Testis (tissue), 3 donors: ENCODE measurements around the gene TRABD2B. TPM values are rescaled to one million over a fixed set of nuclear protein-coding genes. Genes with fewer than 3 reads are reported as not detected.

Experiments
- DNase-seq: peaks from one replicate; pipeline ENCODE4 v3.0.0-alpha.2; 2019
- H3K27ac ChIP-seq, 2 donors: fragments of 200-600 bp; sonication (generic); one replicate each; pipeline ENCODE4 v1.5.1; 2019
- H3K27me3 ChIP-seq: fragments of 200-600 bp; sonication (generic); one replicate; pipeline ENCODE4 v1.5.1; 2019
- H3K36me3 ChIP-seq: fragments of 200-600 bp; sonication (generic); one replicate; pipeline ENCODE4 v1.5.1; 2017; ENCODE audit warnings: low read depth; ENCODE audit errors: missing control alignments
- H3K4me1 ChIP-seq: fragments of 200-600 bp; sonication (generic); one replicate; pipeline ENCODE4 v1.5.1; 2019
- H3K4me3 ChIP-seq, 2 donors: fragments of 200-600 bp; sonication (generic); one replicate each; pipeline ENCODE4 v1.5.1; 2017 to 2019
- H3K9me3 ChIP-seq: fragments of 200-600 bp; sonication (generic); one replicate; pipeline ENCODE4 v1.5.1; 2017
- POLR2A ChIP-seq: fragments of 450-650 bp; IDR thresholded peaks from one replicate; pipeline ENCODE4 v1.6.1; 2017; ENCODE audit warnings: antibody characterized with exemption, mild to moderate bottlenecking, moderate library complexity
- WGBS, 2 donors: methylation state at CpG; one replicate each; pipeline ENCODE4 v1.1.5; 2018; 5-methylcytosine and 5-hydroxymethylcytosine counted together
- intact Hi-C: fragments of 100-400 bp; cut with DNase I; formaldehyde crosslinking; loops from one replicate; pipeline ENCODE4 v1.15.1; 2023; ENCODE audit warnings: low total_unique reads
- polyA plus RNA-seq: library from polyadenylated mRNA; stranded (reverse); fragments of 350-450 nt; fragmentation: Illumina TruSeq; extraction: RNeasy Lipid Tissue Mini Kit (QIAGEN cat#74804); gene quantifications from one replicate; pipeline ENCODE4 v1.2.3, GENCODE V29; 2014; ENCODE audit warnings: low read depth, low replicate concordance; ENCODE audit not compliant: insufficient read depth
- total RNA-seq, 2 donors: library from RNA; depleted of rRNA; stranded (reverse); fragments of >200 nt; gene quantifications; one replicate each; pipeline ENCODE4 v1.2.3, GENCODE V29; 2016
- TF ChIP-seq, protein P1 (sequence below), 3 experiments: fragments of 450-650 bp in 2 of 3; fragments of 200-600 bp in 1 of 3; sonication (generic) in 1 of 3; IDR thresholded peaks; one replicate each; pipeline ENCODE4 v1.5.1; 2016 to 2019; ENCODE audit warnings: antibody characterized with exemption in 3 of 3, mild to moderate bottlenecking in 2 of 3, moderate library complexity in 1 of 3

The TRABD2B gene
- total and polyA plus RNA-seq, 3 donors from 2014 or later: 1.9 to 2.7 (median 2.0) TPM

- TF ChIP-seq, protein P1, sequence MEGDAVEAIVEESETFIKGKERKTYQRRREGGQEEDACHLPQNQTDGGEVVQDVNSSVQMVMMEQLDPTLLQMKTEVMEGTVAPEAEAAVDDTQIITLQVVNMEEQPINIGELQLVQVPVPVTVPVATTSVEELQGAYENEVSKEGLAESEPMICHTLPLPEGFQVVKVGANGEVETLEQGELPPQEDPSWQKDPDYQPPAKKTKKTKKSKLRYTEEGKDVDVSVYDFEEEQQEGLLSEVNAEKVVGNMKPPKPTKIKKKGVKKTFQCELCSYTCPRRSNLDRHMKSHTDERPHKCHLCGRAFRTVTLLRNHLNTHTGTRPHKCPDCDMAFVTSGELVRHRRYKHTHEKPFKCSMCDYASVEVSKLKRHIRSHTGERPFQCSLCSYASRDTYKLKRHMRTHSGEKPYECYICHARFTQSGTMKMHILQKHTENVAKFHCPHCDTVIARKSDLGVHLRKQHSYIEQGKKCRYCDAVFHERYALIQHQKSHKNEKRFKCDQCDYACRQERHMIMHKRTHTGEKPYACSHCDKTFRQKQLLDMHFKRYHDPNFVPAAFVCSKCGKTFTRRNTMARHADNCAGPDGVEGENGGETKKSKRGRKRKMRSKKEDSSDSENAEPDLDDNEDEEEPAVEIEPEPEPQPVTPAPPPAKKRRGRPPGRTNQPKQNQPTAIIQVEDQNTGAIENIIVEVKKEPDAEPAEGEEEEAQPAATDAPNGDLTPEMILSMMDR (IDR thresholded peaks at IDR 0.05): no peak
- TF ChIP-seq POLR2A: no peak
- WGBS, 2 donors: 46 to 50% methylated on average over 2 of the region's 2 CpGs
- H3K36me3 ChIP-seq: no peaks in the 10 kb centered on the region
- intact Hi-C loops: no loop called here
- no peaks in the 10 kb centered on the region for H3K9me3 ChIP-seq
- no peak overlapping the region for H3K27ac ChIP-seq
- no peak overlapping the region for H3K4me3 ChIP-seq
- H3K4me1 ChIP-seq: peaks cover 7% of the 10 kb centered on the region
- DNase-seq: no peak
- H3K27me3 ChIP-seq: no peaks in the 10 kb centered on the region
These were observed 70.7 kb downstream of the TRABD2B start for GRCh38 chr1:47926461-47926999.

DNA sequence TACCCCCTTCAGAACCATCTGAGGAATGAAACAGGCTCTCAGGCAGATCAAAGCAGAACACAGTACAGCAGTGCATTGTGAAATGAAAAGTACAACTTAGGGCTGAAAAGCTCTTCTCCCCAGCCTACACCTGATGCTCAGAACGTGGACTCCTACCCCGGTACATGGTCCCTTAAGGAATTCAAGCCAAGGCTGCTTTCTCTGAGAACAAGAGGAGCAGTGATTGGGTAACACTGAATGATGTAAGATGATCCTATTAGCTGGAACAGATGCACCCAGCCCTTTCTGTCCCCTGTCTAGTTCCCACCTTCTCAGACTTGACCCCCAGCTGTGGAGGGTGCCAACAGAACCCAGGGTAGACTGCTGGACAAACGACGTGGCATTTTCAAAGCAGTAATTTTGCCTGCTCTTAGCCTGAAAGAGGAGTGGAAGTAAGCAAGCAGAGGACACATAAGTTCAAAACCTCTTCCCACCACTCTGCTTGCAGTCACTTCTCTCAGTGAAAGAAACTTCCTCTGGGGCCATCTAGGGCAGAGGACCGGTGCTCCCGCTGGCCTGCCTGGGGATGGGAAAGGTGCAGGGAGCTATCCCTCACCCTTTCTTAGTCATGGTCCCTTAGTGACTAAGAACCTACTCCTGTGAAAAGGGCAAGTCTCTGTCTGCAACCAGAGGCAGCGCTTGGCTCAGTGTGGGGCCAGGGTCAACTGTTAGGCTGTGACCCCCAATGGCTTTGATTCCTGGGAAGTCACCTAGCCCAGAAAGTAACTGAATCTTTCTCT lies 72.7 kb downstream of the TRABD2B start:
- no peaks in the 10 kb centered on the region for H3K27me3 ChIP-seq
- DNase-seq: no peak
- no peak overlapping the region for H3K4me3 ChIP-seq
- H3K36me3 ChIP-seq: no peaks in the 10 kb centered on the region
- no peaks in the 10 kb centered on the region for H3K9me3 ChIP-seq
- H3K27ac ChIP-seq: no peak overlapping the region
- no peaks in the 10 kb centered on the region for H3K4me1 ChIP-seq
- 86 to 88% methylated on average over 7 of the region's 7 CpGs for WGBS, 2 donors
- TF ChIP-seq, protein P1 (IDR thresholded peaks at IDR 0.05): no peak
- no peak for TF ChIP-seq POLR2A
- intact Hi-C loops: no loop called here

- H3K27ac ChIP-seq: no peak overlapping the region
- H3K36me3 ChIP-seq: no peaks in the 10 kb centered on the region
- H3K27me3 ChIP-seq: no peaks in the 10 kb centered on the region
- TF ChIP-seq POLR2A: no peak
- TF ChIP-seq, protein P1 (IDR thresholded peaks at IDR 0.05): no peak
- DNase-seq: no peak
- intact Hi-C loops: no loop called here
- no peak overlapping the region for H3K4me3 ChIP-seq
- H3K4me1 ChIP-seq: no peaks in the 10 kb centered on the region
- no peaks in the 10 kb centered on the region for H3K9me3 ChIP-seq
- WGBS, 2 donors: 70 to 89% methylated on average over 4 of the region's 4 CpGs
These were observed 75.2 kb downstream of the TRABD2B start for GRCh38 chr1:47921935-47922415.

- 82 to 87% methylated on average over 3 of the region's 3 CpGs for WGBS, 2 donors
These were observed 77.9 kb downstream of the TRABD2B start for GRCh38 chr1:47919113-47919833.

More at GRCh38 chr1:47919113-47919833, 77.9 kb downstream of the TRABD2B start:
- Histone ChIP-seq H3K27ac (no peak overlapping the region), H3K27me3 (no peaks in the 10 kb centered on the region), H3K9me3 (no peaks in the 10 kb centered on the region), H3K4me1 (no peaks in the 10 kb centered on the region), H3K36me3 (no peaks in the 10 kb centered on the region), H3K4me3 (no peak overlapping the region)
- intact Hi-C loops: no loop called here
- TF ChIP-seq POLR2A: no peak
- TF ChIP-seq, protein P1 (IDR thresholded peaks at IDR 0.05): no peak
- DNase-seq: no peak
